Fibroblast of lung (primary cell): ENCODE measurements around the gene OLFM1.

Experiments used
- CTCF ChIP-seq, 2 donors: IDR thresholded peaks in 1 of 2; conservative IDR thresholded peaks in 1 of 2; 1 replicate in 1 of 2; 2 replicates in 1 of 2; pipeline ENCODE4 v1.5.1; 2011 to 2012; ENCODE audit warnings: low read length in 2 of 2, control low read depth in 1 of 2, inconsistent platforms in 1 of 2, low read depth in 1 of 2, mild to moderate bottlenecking in 1 of 2
- EZH2 ChIP-seq: IDR thresholded peaks from 2 replicates; pipeline ENCODE4 v1.5.1; 2012; ENCODE audit warnings: low read length, control low read depth, mild to moderate bottlenecking; ENCODE audit errors: missing control alignments

DNA sequence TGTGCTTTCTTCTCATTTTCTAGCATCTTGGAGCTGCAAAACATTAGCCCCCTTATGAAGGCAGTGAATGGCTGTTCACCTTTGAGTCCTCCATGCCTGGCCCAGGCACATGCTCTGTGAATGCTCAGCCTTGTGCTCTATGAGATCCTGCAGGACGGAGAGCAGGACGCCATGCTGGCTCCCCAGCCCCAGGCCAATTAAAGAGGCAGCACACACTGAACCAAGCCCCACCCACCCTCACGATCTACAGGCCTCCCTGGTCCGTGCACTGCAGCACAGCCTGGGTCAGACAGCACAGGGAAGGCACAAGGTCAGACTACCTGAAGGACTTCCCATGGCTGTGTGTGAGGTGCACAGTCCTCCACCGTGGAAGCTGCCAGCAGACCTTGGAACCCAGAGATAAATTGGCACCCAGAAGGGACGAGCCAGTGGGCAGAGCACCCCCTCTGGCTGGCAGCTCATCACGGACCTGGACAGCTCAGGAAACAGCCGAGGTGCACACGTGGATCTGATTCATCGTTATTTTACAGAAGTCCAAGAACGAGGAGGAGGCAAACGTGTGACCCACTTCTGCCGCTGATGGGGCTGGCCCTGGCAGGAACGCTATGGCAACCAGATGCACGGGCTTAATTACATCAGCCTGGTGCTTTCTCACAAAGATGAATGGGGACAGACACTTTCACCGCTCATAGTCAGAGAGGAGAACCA lies 59.5 kb downstream of the OLFM1 start:
- TF ChIP-seq CTCF (conservative IDR thresholded peaks at IDR 0.05 in 1 of 2, IDR thresholded peaks at IDR 0.05 in 1 of 2; ENCODE audit: low read depth in 1 of 2, low read length in 2 of 2), result no peak
- TF ChIP-seq EZH2, result no peak
